ENCODE results near the gene SNRPE.
"Not testable (repeated sequence)": the region's sequence is repeated elsewhere in the genome, so short reads cannot be mapped to it uniquely, and the experiment has no call there.

SNRPE gene

GRCh38 chr1:203861379-203862184 lies at the start of gene SNRPE:
TSS of gene SNRPE (plus strand) at chr1:203861599. CDS start at chr1:203861660, 61 bp downstream.
- DNase-seq, result peak; percentile 97

GRCh38 chr1:203813581-203814341 lies 47.6 kb upstream of the SNRPE start:
- DNase-seq, result no peak

GRCh38 chr1:203818399-203818798 lies 43.0 kb upstream of the SNRPE start:
- DNase-seq, result no peak

GRCh38 chr1:203823306-203823705 lies 38.1 kb upstream of the SNRPE start:
- DNase-seq, result no peak

GRCh38 chr1:203826175-203826574 lies 35.2 kb upstream of the SNRPE start:
- DNase-seq, result no peak

GRCh38 chr1:203828002-203828401 lies 33.4 kb upstream of the SNRPE start:
- DNase-seq, result no peak

- DNase-seq, result no peak
Observed at GRCh38 chr1:203828503-203828902, 32.9 kb upstream of the SNRPE start.

GRCh38 chr1:203829247-203829646 lies 32.2 kb upstream of the SNRPE start:
- DNase-seq, result not testable (repeated sequence)

GRCh38 chr1:203835476-203835875 lies 25.9 kb upstream of the SNRPE start:
- no peak for DNase-seq

GRCh38 chr1:203839081-203839480 lies 22.3 kb upstream of the SNRPE start:
- no peak for DNase-seq

- no peak for DNase-seq
Observed at GRCh38 chr1:203840208-203840808, 21.1 kb upstream of the SNRPE start.

GRCh38 chr1:203842559-203842876 lies 18.9 kb upstream of the SNRPE start:
- no peak for DNase-seq

- DNase-seq, result no peak
Observed at GRCh38 chr1:203843435-203843834, 18.0 kb upstream of the SNRPE start.

- not testable (repeated sequence) for DNase-seq
Observed at GRCh38 chr1:203853112-203853511, 8.3 kb upstream of the SNRPE start.

GRCh38 chr1:203858055-203858454 lies 3.3 kb upstream of the SNRPE start:
- no peak for DNase-seq

GRCh38 chr1:203858975-203859374 lies 2.4 kb upstream of the SNRPE start:
- no peak for DNase-seq

- no peak for DNase-seq
Observed at GRCh38 chr1:203860396-203861025, 888 bp upstream of the SNRPE start.

- DNase-seq, result no peak
Observed at GRCh38 chr1:203867802-203868201, 6.4 kb downstream of the SNRPE start.

- DNase-seq, result no peak
Observed at GRCh38 chr1:203870245-203870644, 8.8 kb downstream of the SNRPE start.

- peak; percentile 58 for DNase-seq
Observed at GRCh38 chr1:203871114-203871880, 9.9 kb downstream of the SNRPE start.

GRCh38 chr1:203873094-203873493 lies 11.7 kb downstream of the SNRPE start:
- DNase-seq, result no peak

- no peak for DNase-seq
Observed at GRCh38 chr1:203878422-203878821, 17.0 kb downstream of the SNRPE start.

GRCh38 chr1:203880606-203881005 lies 19.2 kb downstream of the SNRPE start:
- DNase-seq, result no peak

Measured in NCI-H1694 treated with DMSO at 0.1 percent for 48 hours (cell line).